ENCODE results near the gene MAEA. TPM values are rescaled to one million over a fixed set of nuclear protein-coding genes. Genes with fewer than 3 reads are reported as not detected.

MAEA gene
- total and polyA plus RNA-seq, 2 of the 8 experiments (the other 6 are each of a cell fraction or from before 2014, with no cell fraction given): 75.8 to 133 TPM

- no peak overlapping the region for H3K4ac ChIP-seq (replicated peaks; ENCODE audit: insufficient read length, low read depth, low read length)
- no peak overlapping the region for H2BK15ac ChIP-seq (ENCODE audit: low read length)
- TF ChIP-seq JUND (IDR thresholded peaks at IDR 0.05; ENCODE audit: low read length) (no peak), KDM4A (IDR thresholded peaks at IDR 0.05; ENCODE audit: low read depth, low read length, severe bottlenecking) (no peak), NANOG (IDR thresholded peaks at IDR 0.05; ENCODE audit: insufficient read depth, low read depth, low read length, poor library complexity, severe bottlenecking) (no peak), JUN (IDR thresholded peaks at IDR 0.05; ENCODE audit: low read depth, low read length) (no peak), ATF3 (IDR thresholded peaks at IDR 0.05; ENCODE audit: insufficient read depth, low read depth, low read length) (no peak), SRF (IDR thresholded peaks at IDR 0.05; ENCODE audit: low read depth, low read length) (no peak), GABPA (IDR thresholded peaks at IDR 0.05; ENCODE audit: borderline replicate concordance, insufficient read depth, low read length) (no peak), PHF8 (conservative IDR thresholded peaks at IDR 0.05; ENCODE audit: low read depth, low read length) (no peak), RBBP5 (IDR thresholded peaks at IDR 0.05; ENCODE audit: borderline replicate concordance, low read depth, low read length) (no peak), NRF1 (IDR thresholded peaks at IDR 0.05; ENCODE audit: low read depth, low read length) (no peak)
- H3K27ac ChIP-seq (ENCODE audit: low read depth, low read length): no peak overlapping the region
- H3K4me3 ChIP-seq (ENCODE audit: extremely low read depth in 1 of 4, insufficient read depth in 2 of 4, low read depth in 3 of 4, low read length in 4 of 4): no peak overlapping the region
- POLR2A ChIA-PET (ENCODE audit: partially characterized antibody): no interaction called here
- no peaks in the 10 kb centered on the region for H3K79me2 ChIP-seq (ENCODE audit: control insufficient read depth in 1 of 2, insufficient read depth in 2 of 2, low read length in 2 of 2)
- no peak overlapping the region for H3K23ac ChIP-seq (ENCODE audit: insufficient read length)
- no peak overlapping the region for H4K8ac ChIP-seq (ENCODE audit: extremely low read depth, insufficient read depth, low read length)
- no peak overlapping the region for H2BK20ac ChIP-seq (ENCODE audit: low read length)
- no peak overlapping the region for H4K5ac ChIP-seq (ENCODE audit: insufficient read length, low read depth, low read length)
- H3K9ac ChIP-seq (replicated peaks in 1 of 4; ENCODE audit: extremely low read depth in 1 of 4, low read depth in 3 of 4, low read length in 3 of 4): no peak overlapping the region
- no peaks in the 10 kb centered on the region for H3K23me2 ChIP-seq (ENCODE audit: low read depth, low read length)
- H3K18ac ChIP-seq (ENCODE audit: extremely low read depth, low read length): no peak overlapping the region
- CTCF ChIA-PET (ENCODE audit: partially characterized antibody): no interaction called here
- no peak overlapping the region for H3K14ac ChIP-seq (ENCODE audit: insufficient read length)
- H3K4me2 ChIP-seq (ENCODE audit: insufficient read depth in 1 of 2, low read depth in 2 of 2, low read length in 2 of 2): no peak overlapping the region
- no peak overlapping the region for H2BK5ac ChIP-seq (ENCODE audit: low read depth, low read length)
- peaks cover 0 to 4% (median 3%) of the 10 kb centered on the region in 4 experiments; a peak in 3 of 8 replicates for H3K36me3 ChIP-seq (ENCODE audit: control insufficient read depth in 2 of 4, insufficient read depth in 4 of 4, low read length in 3 of 4)
- H2AK5ac ChIP-seq (ENCODE audit: low read depth, low read length): no peak overlapping the region
- H4K20me1 ChIP-seq (replicated peaks in 1 of 2; ENCODE audit: control insufficient read depth in 1 of 2, insufficient read depth in 2 of 2, low read length in 2 of 2): peaks cover 0 to 2% of the 10 kb centered on the region in 2 experiments
- no peaks in the 10 kb centered on the region for H3K79me1 ChIP-seq (ENCODE audit: low read depth, low read length)
- H2BK120ac ChIP-seq (replicated peaks; ENCODE audit: low read depth, low read length): no peak overlapping the region
- H3K9me3 ChIP-seq (ENCODE audit: insufficient read depth in 2 of 2, low read depth in 1 of 2, low read length in 1 of 2): no peaks in the 10 kb centered on the region
- no peak overlapping the region for H3K56ac ChIP-seq (replicated peaks; ENCODE audit: insufficient read length, low read depth, low read length)
- no peak overlapping the region for H2AFZ ChIP-seq (ENCODE audit: low read length)
- H2BK12ac ChIP-seq (ENCODE audit: low read depth, low read length): no peak overlapping the region
- no peaks in the 10 kb centered on the region for H3K4me1 ChIP-seq (replicated peaks in 1 of 4; ENCODE audit: control insufficient read depth in 3 of 4, insufficient read depth in 4 of 4, low read length in 3 of 4)
- WGBS, 2 experiments (ENCODE audit: extremely low coverage in 1 of 2, insufficient coverage in 1 of 2, insufficient read length in 1 of 2, insufficient replicate concordance in 2 of 2, low coverage in 1 of 2, low lambda C conversion rate in 2 of 2, missing lambda C conversion rate in 1 of 2): 93% methylated on average over 24 of the region's 27 CpGs; no CpG with 5 or more reads in 1 of the 2 experiments
- no peak for FAIRE-seq
- DNase-seq (ENCODE audit: low read depth in 1 of 2, low spot score in 2 of 2): no peak
- no peak overlapping the region for H4K91ac ChIP-seq (replicated peaks; ENCODE audit: insufficient read length, low read length)
- H3K27me3 ChIP-seq (replicated peaks in 1 of 4; ENCODE audit: control insufficient read depth in 3 of 4, extremely low read depth in 1 of 4, insufficient read depth in 3 of 4, low read length in 3 of 4): no peaks in the 10 kb centered on the region
Observed at GRCh38 chr4:1382776-1383727, 93.4 kb downstream of the MAEA start.

All from H1 (cell line).